Adrenal gland (tissue), 12 donors: ENCODE results near the gene SCN11A. TPM values are rescaled to one million over a fixed set of nuclear protein-coding genes. Genes with fewer than 3 reads are reported as not detected.

Experiments used
- polyA plus RNA-seq, 3 donors: library from polyadenylated mRNA; stranded (reverse); fragments of 200-250 nt in 2 of 3; fragments of 350-450 nt in 1 of 3; fragmentation: Illumina TruSeq in 1 of 3; extraction: RNeasy Lipid Tissue Mini Kit (QIAGEN cat#74804) in 1 of 3; gene quantifications; one replicate each; pipeline ENCODE4 v1.2.3, GENCODE V29; 2013 to 2014
- small RNA-seq, 2 donors: library from RNA; depleted of rRNA; stranded (forward); fragments of <200 nt; gene quantifications; one replicate each; pipeline ENCODE3, GENCODE V24; 2016
- total RNA-seq, 9 donors: library from RNA; depleted of rRNA in 4 of 9; stranded (reverse); fragments of >200 nt in 4 of 9; fragments of 120-200 nt in 1 of 9; fragmentation: NEBNext Ultra II Directional in 1 of 9; extraction: Animal tissue kit (Norgen Biotek cat#: 25700) in 1 of 9; gene quantifications; one replicate each; pipeline versions ENCODE4 v1.1.0 to v1.2.4, GENCODE V29; 2013 to 2023
- donor health status: healthy with polysubstance abuse.
- donor health status: Bipolar disorder and iron deficiency.
- donor health status: DM: yes; HTN: yes; CAD: no.
- donor health status: DM: no; HTN: no; CAD: no.
- donor health status: DM: no; HTN: no; CAD: no.
- donor health status: DM: yes; HTN: yes; CAD: no.

The SCN11A gene
- total and polyA plus RNA-seq, 12 donors = 0.10 to 0.50 (median 0.18) TPM; not detected in 1

Small RNA genes within 50 kb of the gene (small RNA-seq; reads per million reads assigned to genes)
- 0 reads per million in 2 donors for gene RNU6-1227P

Other genes starting within 250 kb of the SCN11A start
- gene SCN10A, start 235.7 kb downstream of the SCN11A start, total RNA-seq = not detected
- gene SCN10A, start 235.7 kb downstream of the SCN11A start, polyA plus RNA-seq = not detected
- 10 to 100 TPM; 21.8 to 57.1 (median 32.0) TPM for gene WDR48, start 72 bp upstream of the SCN11A start, total RNA-seq
- 10 to 100 TPM; 15.4 to 42.2 (median 17.7) TPM for gene WDR48, start 72 bp upstream of the SCN11A start, polyA plus RNA-seq
- gene GORASP1, start 55.7 kb upstream of the SCN11A start, total RNA-seq = 10 to 100 TPM; 24.3 to 66.2 (median 52.7) TPM
- 10 to 100 TPM; 30.5 to 49.1 (median 35.1) TPM for gene GORASP1, start 55.7 kb upstream of the SCN11A start, polyA plus RNA-seq
- 10 to 100 TPM in 2 of 9 donors, 1 to 10 TPM in 7; 1.2 to 12.1 (median 5.2) TPM for gene TTC21A, start 55.7 kb upstream of the SCN11A start, total RNA-seq
- 10 to 100 TPM in 2 of 3 donors, 1 to 10 TPM in 1; 1.7 to 35.7 (median 14.6) TPM for gene TTC21A, start 55.7 kb upstream of the SCN11A start, polyA plus RNA-seq
- 10 to 100 TPM in 8 of 9 donors, 1 to 10 TPM in 1; 8.3 to 62.2 (median 30.0) TPM for gene CSRNP1, start 101.6 kb upstream of the SCN11A start, total RNA-seq
- gene CSRNP1, start 101.6 kb upstream of the SCN11A start, polyA plus RNA-seq = 10 to 100 TPM in 2 of 3 donors, 1 to 10 TPM in 1; 9.9 to 32.7 (median 16.2) TPM
- gene XIRP1, start 140.7 kb upstream of the SCN11A start, total RNA-seq = under 1 TPM in 4 of 9 donors, not detected in 5; under 0.01 to 0.28 (median 0.12) TPM
- under 1 TPM in 2 of 3 donors, not detected in 1; 0.40 to 0.48 TPM for gene XIRP1, start 140.7 kb upstream of the SCN11A start, polyA plus RNA-seq
- 1 to 10 TPM in 7 of 9 donors, under 1 TPM in 1, not detected in 1; 0.83 to 3.1 (median 1.4) TPM for gene CX3CR1, start 228.1 kb upstream of the SCN11A start, total RNA-seq
- gene CX3CR1, start 228.1 kb upstream of the SCN11A start, polyA plus RNA-seq = 1 to 10 TPM in 1 of 3 donors, under 1 TPM in 2; 0.16 to 2.0 (median 0.24) TPM